Amygdala (tissue), 56 donors: ENCODE measurements around the gene NPAS2.

Experiments
- DNase-seq, 56 donors: peaks; one replicate each; lab custom pipeline; 2025; lab: John Stamatoyannopoulos, UW

The NPAS2 gene

GRCh38 chr2:100820523-100821254 is 750 bp downstream of the NPAS2 start:
- DNase-seq: peak in 1 of 56 donors; percentile 28

GRCh38 chr2:100821255-100821910 is 1.4 kb downstream of the NPAS2 start:
- DNase-seq: peak in 1 of 56 donors; percentile 22

- DNase-seq: no peak
Measured at GRCh38 chr2:100821911-100822265, 1.9 kb downstream of the NPAS2 start.

- DNase-seq: peak in 5 of 56 donors; percentile 13 to 35 (median 24)
Measured at GRCh38 chr2:100822587-100823248, 2.8 kb downstream of the NPAS2 start.

- no peak for DNase-seq
Measured at GRCh38 chr2:100823665-100824438, 3.9 kb downstream of the NPAS2 start.

GRCh38 chr2:100824842-100825241 is 4.9 kb downstream of the NPAS2 start:
- DNase-seq: no peak

GRCh38 chr2:100826494-100826893 is 6.6 kb downstream of the NPAS2 start:
- no peak for DNase-seq

GRCh38 chr2:100831158-100831750 is 11.3 kb downstream of the NPAS2 start:
- DNase-seq: no peak

GRCh38 chr2:100831831-100832230 is 11.9 kb downstream of the NPAS2 start:
- no peak for DNase-seq

- no peak for DNase-seq
Measured at GRCh38 chr2:100832885-100833284, 12.9 kb downstream of the NPAS2 start.

GRCh38 chr2:100833331-100833730 is 13.4 kb downstream of the NPAS2 start:
- DNase-seq: no peak

GRCh38 chr2:100834221-100834620 is 14.3 kb downstream of the NPAS2 start:
- DNase-seq: no peak

GRCh38 chr2:100835006-100835659 is 15.2 kb downstream of the NPAS2 start:
- DNase-seq: no peak

GRCh38 chr2:100840519-100840918 is 20.6 kb downstream of the NPAS2 start:
- no peak for DNase-seq

GRCh38 chr2:100842241-100842922 is 22.4 kb downstream of the NPAS2 start:
- DNase-seq: no peak

GRCh38 chr2:100844514-100844913 is 24.6 kb downstream of the NPAS2 start:
- DNase-seq: no peak

- peak in 2 of 56 donors; percentile 10 to 20 for DNase-seq
Measured at GRCh38 chr2:100845141-100845991, 25.4 kb downstream of the NPAS2 start.

GRCh38 chr2:100846716-100847115 is 26.8 kb downstream of the NPAS2 start:
- DNase-seq: no peak
